B cell (primary cell): ENCODE results near the gene PLD5. TPM values are rescaled to one million over a fixed set of nuclear protein-coding genes. Genes with fewer than 3 reads are reported as not detected.

Experiments used
- ATAC-seq: fragments of 200-7000 bp; cut with Tn5 transposase; one replicate; pipeline ENCODE4 v1.10.0; 2021; ENCODE audit warnings: low read depth, mild to moderate bottlenecking, moderate number of reproducible peaks, moderate library complexity
- CTCF ChIA-PET: fragments of 350-600 bp; sonication (Branson Sonifier 250); formaldehyde crosslinking; loops from one replicate; lab custom pipeline; 2021; ENCODE audit warnings: antibody characterized with exemption, inconsistent platforms; lab: Charles Lee
- POLR2A ChIA-PET: fragments of 350-600 bp; sonication (Branson Sonifier 250); formaldehyde crosslinking; loops from one replicate; lab custom pipeline; 2021; ENCODE audit warnings: antibody characterized with exemption; lab: Charles Lee
- DNase-seq: peaks from one replicate; pipeline ENCODE4 v3.0.0; 2013
- H2AFZ ChIP-seq: 2 replicates; pipeline ENCODE4 v1.6.1; 2012; ENCODE audit warnings: mild to moderate bottlenecking, low read depth, low read length; ENCODE audit not compliant: insufficient read depth, poor library complexity, severe bottlenecking
- H3K27ac ChIP-seq, 2 donors: 1 replicate in 1 of 2; 2 replicates in 1 of 2; pipeline ENCODE4 v1.5.1; 2012 to 2013; ENCODE audit warnings: low read length in 2 of 2, mild to moderate bottlenecking in 2 of 2, moderate library complexity in 1 of 2
- H3K27me3 ChIP-seq, 4 experiments: fragments of 200-600 bp in 1 of 4; sonication (generic) in 1 of 4; replicated peaks in 1 of 4; 1 replicate in 2 of 4; 2 replicates in 2 of 4; pipeline versions ENCODE4 v1.6.1 to v1.7.0; 2013 to 2016; ENCODE audit warnings: low read length in 3 of 4, mild to moderate bottlenecking in 2 of 4, mixed read lengths in 1 of 4, moderate library complexity in 1 of 4; ENCODE audit not compliant: insufficient read depth in 4 of 4, control insufficient read depth in 3 of 4; ENCODE audit errors: control extremely low read depth in 1 of 4
- H3K36me3 ChIP-seq, 2 experiments: replicated peaks in 1 of 2; 1 replicate in 1 of 2; 2 replicates in 1 of 2; pipeline versions ENCODE4 v1.6.1 to v1.7.1; 2013; ENCODE audit warnings: low read length in 1 of 2; ENCODE audit not compliant: insufficient read depth in 2 of 2, control insufficient read depth in 1 of 2; ENCODE audit errors: control extremely low read depth in 1 of 2, extremely low read depth in 1 of 2
- H3K4me1 ChIP-seq, 2 donors: fragments of 200-600 bp in 1 of 2; sonication (generic) in 1 of 2; 1 replicate in 1 of 2; 2 replicates in 1 of 2; pipeline versions ENCODE4 v1.5.1 to v1.6.1; 2013 to 2017; ENCODE audit warnings: low read length in 2 of 2; ENCODE audit not compliant: control insufficient read depth in 2 of 2, insufficient read depth in 2 of 2
- H3K4me2 ChIP-seq: replicated peaks from 2 replicates; pipeline ENCODE3; 2012; ENCODE audit warnings: mild to moderate bottlenecking, low read depth, low read length; ENCODE audit not compliant: poor library complexity, severe bottlenecking
- H3K4me3 ChIP-seq, 5 experiments: fragments of 200-600 bp in 1 of 5; sonication (generic) in 1 of 5; 1 replicate in 3 of 5; 2 replicates in 2 of 5; pipeline versions ENCODE4 v1.5.1 to v1.7.0; 2011 to 2016; ENCODE audit warnings: low read length in 4 of 5, mild to moderate bottlenecking in 4 of 5, low read depth in 2 of 5, control low read depth in 1 of 5, moderate library complexity in 1 of 5; ENCODE audit not compliant: insufficient read depth in 1 of 5; ENCODE audit errors: control extremely low read depth in 1 of 5, extremely low read depth in 1 of 5
- H3K79me2 ChIP-seq: fragments of 200-600 bp; sonication (generic); one replicate; pipeline ENCODE4 v1.6.0; 2016; ENCODE audit warnings: low read length; ENCODE audit not compliant: control insufficient read depth, insufficient read depth
- H3K9ac ChIP-seq: fragments of 200-600 bp; sonication (generic); 2 replicates; pipeline ENCODE4 v1.6.1; 2017; ENCODE audit warnings: mild to moderate bottlenecking, low read length, moderate library complexity
- H3K9me3 ChIP-seq, 3 donors: one replicate each; pipeline versions ENCODE4 v1.6.1 to v1.7.1; 2013; ENCODE audit warnings: low read length in 2 of 3; ENCODE audit not compliant: control insufficient read depth in 2 of 3, insufficient read depth in 1 of 3; ENCODE audit errors: control extremely low read depth in 1 of 3
- H4K20me1 ChIP-seq: 2 replicates; pipeline ENCODE4 v1.6.0; 2012; ENCODE audit warnings: mild to moderate bottlenecking, low read length; ENCODE audit not compliant: insufficient read depth, control insufficient read depth, poor library complexity, severe bottlenecking
- H3K27ac Mint-ChIP-seq: one replicate; pipeline ENCODE4 v1.8.0; 2021; ENCODE audit warnings: mixed read lengths
- H3K27me3 Mint-ChIP-seq: one replicate; pipeline ENCODE4 v1.8.0; 2021; ENCODE audit warnings: mixed read lengths
- H3K4me1 Mint-ChIP-seq: one replicate; pipeline ENCODE4 v1.8.0; 2021; ENCODE audit warnings: mixed read lengths
- H3K4me3 Mint-ChIP-seq: one replicate; pipeline ENCODE4 v1.8.0; 2021; ENCODE audit warnings: mixed read lengths
- H3K9me3 Mint-ChIP-seq: one replicate; pipeline ENCODE4 v1.8.0; 2022; ENCODE audit warnings: mixed read lengths; ENCODE audit not compliant: insufficient read depth
- CTCF ChIP-seq: fragments of 200-600 bp; IDR thresholded peaks from one replicate; pipeline ENCODE4 v1.8.0; 2022; ENCODE audit warnings: antibody characterized with exemption, mild to moderate bottlenecking
- EZH2 ChIP-seq: IDR thresholded peaks from 2 replicates; pipeline ENCODE4 v1.6.1; 2012; ENCODE audit warnings: borderline replicate concordance, low read depth, mild to moderate bottlenecking, moderate library complexity, low read length; ENCODE audit not compliant: insufficient read depth, poor library complexity, severe bottlenecking
- WGBS: methylation state at CpG from one replicate; pipeline ENCODE4 v1.1.5; 2013; ENCODE audit warnings: missing lambda C conversion rate; ENCODE audit not compliant: insufficient coverage; 5-methylcytosine and 5-hydroxymethylcytosine counted together
- intact Hi-C: fragments of 100-400 bp; cut with micrococcal nuclease; formaldehyde crosslinking; loops from one replicate; pipeline ENCODE4 v1.10.0; 2022
- polyA plus RNA-seq: library from polyadenylated mRNA; depleted of rRNA; stranded (reverse); fragments of >200 nt; gene quantifications from 2 replicates; pipeline ENCODE4 v1.2.3, GENCODE V29; 2012
- total RNA-seq, 2 donors: library from RNA; stranded (reverse); fragments of 120-200 nt in 1 of 2; gene quantifications; 1 replicate in 1 of 2; 2 replicates in 1 of 2; pipeline versions ENCODE4 v1.2.3 to v1.2.4, GENCODE V29; 2013 to 2022

The PLD5 gene
- total and polyA plus RNA-seq, 2 donors (not counting 1 experiment from before 2014, with no cell fraction given) = 0.37 to 1.9 TPM

DNA sequence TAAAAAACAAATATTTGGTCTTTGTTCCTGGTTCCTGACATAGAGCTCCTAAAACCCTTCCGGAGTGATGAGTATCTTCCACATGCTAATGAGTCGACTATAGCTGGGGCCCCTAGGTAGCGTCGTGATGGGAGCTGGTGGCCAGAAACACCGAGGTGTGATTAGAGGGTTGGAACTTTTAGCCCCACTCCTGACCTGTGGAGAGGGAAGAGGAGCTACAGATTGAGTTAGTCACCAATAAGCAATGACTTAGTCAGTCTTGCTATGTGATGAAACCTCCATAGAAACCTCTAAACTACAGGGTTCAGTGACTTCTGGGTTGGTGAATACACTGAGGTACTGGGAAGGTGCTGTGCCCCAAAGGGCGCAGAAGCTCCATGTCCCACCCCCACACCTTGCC lies 30.1 kb upstream of the PLD5 start:
- Histone ChIP-seq H3K36me3 (no peaks in the 10 kb centered on the region), H4K20me1 (no peaks in the 10 kb centered on the region), H3K4me2 (no peak overlapping the region), H2AFZ (no peak overlapping the region), H3K9me3 (peaks cover 0 to 1% (median 0%) of the 10 kb centered on the region in 3 donors), H3K79me2 (no peaks in the 10 kb centered on the region), H3K4me1 (no peaks in the 10 kb centered on the region), H3K9ac (no peak overlapping the region), H3K27me3 (peaks cover 0 to 4% (median 1%) of the 10 kb centered on the region in 4 experiments), H3K27ac (no peak overlapping the region), H3K4me3 (no peak overlapping the region)
- WGBS = 76% methylated on average over 4 of the region's 6 CpGs
- no peak for DNase-seq
- Mint-ChIP-seq H3K4me1 (no peaks in the 10 kb centered on the region), H3K9me3 (no peaks in the 10 kb centered on the region), H3K4me3 (no peak overlapping the region), H3K27me3 (peaks cover 16% of the 10 kb centered on the region), H3K27ac (no peak overlapping the region)
- ChIA-PET POLR2A (no interaction called here), CTCF (no interaction called here)
- intact Hi-C loops = no loop called here
- ATAC-seq = no peak
- no peak for TF ChIP-seq CTCF
- TF ChIP-seq EZH2 = no peak

DNA sequence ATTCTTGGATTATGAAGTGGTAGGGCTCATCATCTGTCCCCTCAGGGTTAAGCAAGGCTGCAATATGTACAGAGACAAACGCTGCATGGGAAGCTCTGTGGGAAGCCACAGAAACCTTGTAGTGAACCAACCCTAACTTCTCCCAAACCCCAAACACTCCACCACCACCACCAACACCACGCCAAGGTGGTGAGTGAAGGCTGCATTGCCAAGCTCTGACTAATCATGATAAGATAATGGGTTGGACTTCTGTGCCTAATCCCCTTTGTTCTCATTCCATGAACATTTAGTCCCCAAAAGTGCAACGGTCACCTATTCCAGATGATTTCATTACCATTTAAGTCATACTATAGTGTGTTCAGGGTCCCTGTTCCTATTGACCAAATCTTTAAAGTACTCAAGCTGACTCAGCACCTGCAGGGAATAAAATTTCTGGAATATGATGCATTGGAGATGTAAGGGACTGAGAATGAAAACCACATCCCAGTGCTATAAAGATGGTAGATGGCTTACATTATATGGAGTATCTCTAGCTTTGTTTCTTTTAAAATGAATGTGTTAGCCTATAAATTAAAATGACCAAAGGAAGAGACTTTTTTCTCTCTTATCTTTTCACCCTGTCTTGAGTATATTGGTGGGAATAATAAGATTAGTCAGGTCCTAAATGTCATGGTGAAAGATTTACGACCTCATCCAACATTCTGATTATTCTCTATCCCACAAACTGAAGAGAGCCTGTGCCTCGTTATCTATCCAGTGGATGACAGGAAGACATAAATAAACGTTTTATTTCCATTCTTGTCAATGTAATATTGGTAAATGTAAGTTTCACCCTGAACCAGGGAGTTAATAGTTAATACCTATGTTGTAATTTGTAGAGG lies 22.6 kb upstream of the PLD5 start:
- ATAC-seq = no peak
- intact Hi-C loops = no loop called here
- ChIA-PET CTCF (no interaction called here), POLR2A (no interaction called here)
- Histone ChIP-seq H3K9ac (no peak overlapping the region), H4K20me1 (no peaks in the 10 kb centered on the region), H3K36me3 (no peaks in the 10 kb centered on the region), H3K4me3 (no peak overlapping the region), H3K4me1 (no peaks in the 10 kb centered on the region), H3K27me3 (no peaks in the 10 kb centered on the region), H3K9me3 (no peaks in the 10 kb centered on the region), H3K4me2 (no peak overlapping the region), H3K79me2 (no peaks in the 10 kb centered on the region), H3K27ac (no peak overlapping the region), H2AFZ (no peak overlapping the region)
- Mint-ChIP-seq H3K27me3 (peaks cover 10% of the 10 kb centered on the region), H3K9me3 (no peaks in the 10 kb centered on the region), H3K4me3 (no peak overlapping the region), H3K27ac (no peak overlapping the region), H3K4me1 (no peaks in the 10 kb centered on the region)
- DNase-seq = no peak
- 80% methylated on average over 1 of the region's 6 CpGs for WGBS
- TF ChIP-seq EZH2 (no peak), CTCF (no peak)
